Parathyroid adenoma (tissue), 2 donors: ENCODE results near the gene TGFBR2.
A peak's percentile ranks its signal among the peaks of the same experiment; 100 is the strongest.

Experiments used
- H2AFZ ChIP-seq: fragments of 300-600 bp; sonication (generic); one replicate; pipeline ENCODE4 v1.7.0; 2017; ENCODE audit warnings: antibody characterized with exemption, mild to moderate bottlenecking
- H3K27ac ChIP-seq: fragments of 300-600 bp; sonication (generic); one replicate; pipeline ENCODE4 v1.7.0; 2017
- H3K27me3 ChIP-seq: fragments of 300-600 bp; sonication (generic); one replicate; pipeline ENCODE4 v1.7.0; 2017; ENCODE audit warnings: low read length; ENCODE audit not compliant: control insufficient read depth, insufficient read depth
- H3K36me3 ChIP-seq: fragments of 300-600 bp; sonication (generic); one replicate; pipeline ENCODE4 v1.7.0; 2017; ENCODE audit warnings: low read length; ENCODE audit not compliant: control insufficient read depth, insufficient read depth
- H3K4me1 ChIP-seq: fragments of 300-600 bp; sonication (generic); one replicate; pipeline ENCODE4 v1.7.0; 2017; ENCODE audit warnings: control low read depth
- H3K4me2 ChIP-seq: fragments of 300-600 bp; sonication (generic); one replicate; pipeline ENCODE4 v1.7.0; 2017; ENCODE audit warnings: low read length
- H3K4me3 ChIP-seq: fragments of 300-600 bp; sonication (generic); one replicate; pipeline ENCODE4 v1.7.0; 2017; ENCODE audit warnings: low read depth, low read length
- H3K79me2 ChIP-seq: fragments of 300-600 bp; sonication (generic); one replicate; pipeline ENCODE4 v1.7.0; 2017; ENCODE audit warnings: control low read depth
- H3K9ac ChIP-seq: fragments of 300-600 bp; sonication (generic); one replicate; pipeline ENCODE4 v1.7.0; 2017; ENCODE audit warnings: mild to moderate bottlenecking
- H3K9me3 ChIP-seq: fragments of 300-600 bp; sonication (generic); one replicate; pipeline ENCODE4 v1.7.0; 2017; ENCODE audit warnings: low read length; ENCODE audit not compliant: control insufficient read depth
- TF ChIP-seq, protein P1 (sequence below): fragments of 300-600 bp; sonication (generic); IDR thresholded peaks from one replicate; pipeline ENCODE4 v1.7.0; 2017; ENCODE audit warnings: antibody characterized with exemption, mild to moderate bottlenecking
- donor health status: primary hyperparathyroidism.

The TGFBR2 gene

DNA sequence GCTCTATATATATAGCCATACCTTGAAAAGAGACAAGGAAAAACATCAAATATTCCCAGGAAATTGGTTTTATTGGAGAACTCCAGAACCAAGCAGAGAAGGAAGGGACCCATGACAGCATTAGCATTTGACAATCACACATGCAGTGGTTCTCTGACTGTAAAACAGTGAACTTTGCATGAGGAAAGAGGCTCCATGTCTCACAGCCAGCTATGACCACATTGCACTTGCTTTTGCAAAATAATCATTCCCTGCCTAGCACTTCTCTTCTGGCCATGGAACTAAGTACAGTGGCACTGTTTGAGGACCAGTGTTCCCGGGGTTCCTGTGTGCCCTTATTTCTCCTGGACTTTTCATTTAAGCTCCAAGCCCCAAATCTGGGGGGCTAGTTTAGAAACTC, 85.5 kb downstream of the TGFBR2 start:
- Histone ChIP-seq H3K36me3 (no peaks in the 10 kb centered on the region), H3K9ac (no peak overlapping the region)

DNA sequence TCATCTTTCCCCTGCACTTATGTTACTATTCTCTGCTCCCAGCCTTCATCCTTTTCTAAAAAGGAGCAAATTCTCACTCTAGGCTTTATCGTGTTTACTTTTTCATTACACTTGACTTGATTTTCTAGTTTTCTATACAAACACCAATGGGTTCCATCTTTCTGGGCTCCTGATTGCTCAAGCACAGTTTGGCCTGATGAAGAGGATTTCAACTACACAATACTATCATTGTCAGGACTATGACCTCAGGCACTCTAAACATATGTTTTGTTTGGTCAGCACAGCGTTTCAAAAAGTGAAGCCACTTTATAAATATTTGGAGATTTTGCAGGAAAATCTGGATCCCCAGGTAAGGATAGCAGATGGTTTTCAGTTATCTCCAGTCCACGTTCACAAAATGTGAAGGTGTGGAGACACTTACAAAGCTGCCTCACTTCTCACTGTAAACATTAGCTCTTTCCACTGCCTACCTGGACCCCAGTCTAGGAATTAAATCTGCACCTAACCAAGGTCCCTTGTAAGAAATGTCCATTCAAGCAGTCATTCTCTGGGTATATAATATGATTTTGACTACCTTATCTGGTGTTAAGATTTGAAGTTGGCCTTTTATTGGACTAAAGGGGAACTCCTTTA, 86.2 kb downstream of the TGFBR2 start:
- no peak overlapping the region for H3K9ac ChIP-seq
- H3K27ac ChIP-seq, result no peak overlapping the region
- H3K9me3 ChIP-seq, result no peaks in the 10 kb centered on the region
- peaks cover 9% of the 10 kb centered on the region for H3K4me1 ChIP-seq
- no peak overlapping the region for H3K4me3 ChIP-seq
- H2AFZ ChIP-seq, result no peak overlapping the region
- no peak overlapping the region for H3K4me2 ChIP-seq
- H3K36me3 ChIP-seq, result no peaks in the 10 kb centered on the region
- H3K27me3 ChIP-seq, result no peaks in the 10 kb centered on the region
- H3K79me2 ChIP-seq, result no peaks in the 10 kb centered on the region
- TF ChIP-seq, protein P1, sequence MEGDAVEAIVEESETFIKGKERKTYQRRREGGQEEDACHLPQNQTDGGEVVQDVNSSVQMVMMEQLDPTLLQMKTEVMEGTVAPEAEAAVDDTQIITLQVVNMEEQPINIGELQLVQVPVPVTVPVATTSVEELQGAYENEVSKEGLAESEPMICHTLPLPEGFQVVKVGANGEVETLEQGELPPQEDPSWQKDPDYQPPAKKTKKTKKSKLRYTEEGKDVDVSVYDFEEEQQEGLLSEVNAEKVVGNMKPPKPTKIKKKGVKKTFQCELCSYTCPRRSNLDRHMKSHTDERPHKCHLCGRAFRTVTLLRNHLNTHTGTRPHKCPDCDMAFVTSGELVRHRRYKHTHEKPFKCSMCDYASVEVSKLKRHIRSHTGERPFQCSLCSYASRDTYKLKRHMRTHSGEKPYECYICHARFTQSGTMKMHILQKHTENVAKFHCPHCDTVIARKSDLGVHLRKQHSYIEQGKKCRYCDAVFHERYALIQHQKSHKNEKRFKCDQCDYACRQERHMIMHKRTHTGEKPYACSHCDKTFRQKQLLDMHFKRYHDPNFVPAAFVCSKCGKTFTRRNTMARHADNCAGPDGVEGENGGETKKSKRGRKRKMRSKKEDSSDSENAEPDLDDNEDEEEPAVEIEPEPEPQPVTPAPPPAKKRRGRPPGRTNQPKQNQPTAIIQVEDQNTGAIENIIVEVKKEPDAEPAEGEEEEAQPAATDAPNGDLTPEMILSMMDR, result no peak

More for the DNA sequence above, 85.5 kb downstream of the TGFBR2 start:
- TF ChIP-seq, protein P1, result no peak
- no peaks in the 10 kb centered on the region for H3K9me3 ChIP-seq
- no peaks in the 10 kb centered on the region for H3K27me3 ChIP-seq
- H2AFZ ChIP-seq, result no peak overlapping the region
- no peak overlapping the region for H3K4me3 ChIP-seq
- no peaks in the 10 kb centered on the region for H3K79me2 ChIP-seq
- no peak overlapping the region for H3K4me2 ChIP-seq
- H3K27ac ChIP-seq, result no peak overlapping the region
- H3K4me1 ChIP-seq, result peaks cover 9% of the 10 kb centered on the region

DNA sequence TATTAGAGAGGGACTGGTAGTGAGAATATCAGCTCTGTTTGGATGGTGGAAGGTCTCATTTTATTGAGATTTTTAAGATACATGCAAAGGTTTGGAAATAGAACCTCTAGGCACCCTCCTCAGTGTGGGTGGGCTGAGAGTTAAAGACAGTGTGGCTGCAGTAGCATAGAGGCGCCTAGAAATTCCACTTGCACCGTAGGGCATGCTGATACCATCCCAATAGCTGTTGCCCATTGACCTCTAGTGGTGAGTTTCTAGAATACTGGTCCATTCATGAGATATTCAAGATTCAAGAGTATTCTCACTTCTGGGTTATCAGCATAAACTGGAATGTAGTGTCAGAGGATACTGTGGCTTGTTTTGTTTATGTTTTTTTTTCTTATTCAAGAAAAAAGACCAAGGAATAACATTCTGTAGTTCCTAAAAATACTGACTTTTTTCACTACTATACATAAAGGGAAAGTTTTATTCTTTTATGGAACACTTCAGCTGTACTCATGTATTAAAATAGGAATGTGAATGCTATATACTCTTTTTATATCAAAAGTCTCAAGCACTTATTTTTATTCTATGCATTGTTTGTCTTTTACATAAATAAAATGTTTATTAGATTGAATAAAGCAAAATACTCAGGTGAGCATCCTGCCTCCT, 87.2 kb downstream of the TGFBR2 start:
- peaks cover 9% of the 10 kb centered on the region for H3K4me1 ChIP-seq
- no peaks in the 10 kb centered on the region for H3K27me3 ChIP-seq
- no peaks in the 10 kb centered on the region for H3K79me2 ChIP-seq
- no peaks in the 10 kb centered on the region for H3K9me3 ChIP-seq
- no peaks in the 10 kb centered on the region for H3K36me3 ChIP-seq
- H3K27ac ChIP-seq, result no peak overlapping the region
- no peak overlapping the region for H3K9ac ChIP-seq
- no peak overlapping the region for H3K4me3 ChIP-seq
- no peak overlapping the region for H2AFZ ChIP-seq
- TF ChIP-seq, protein P1, result peak; percentile 74
- H3K4me2 ChIP-seq, result no peak overlapping the region

DNA sequence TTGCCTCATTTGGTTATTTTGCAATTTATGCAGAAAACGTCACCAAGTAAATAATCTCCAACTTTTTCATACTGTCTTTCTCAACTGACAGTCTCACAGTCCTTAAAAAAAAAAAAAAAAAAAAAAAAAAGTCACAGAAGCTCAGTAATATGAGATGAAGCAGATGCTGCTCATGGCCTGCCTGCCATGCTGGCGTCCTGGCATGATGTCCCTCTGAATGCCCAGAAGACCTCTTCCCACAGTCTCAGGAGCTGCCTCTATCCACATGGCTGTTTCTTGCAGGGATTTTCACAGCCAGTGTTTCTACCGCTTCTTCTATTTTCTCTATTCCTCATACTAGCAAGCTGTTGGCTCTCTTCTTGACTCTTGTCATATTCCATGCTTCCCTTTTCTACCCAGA, 87.7 kb downstream of the TGFBR2 start:
- no peak overlapping the region for H3K27ac ChIP-seq
- H3K4me2 ChIP-seq, result no peak overlapping the region
- H3K9me3 ChIP-seq, result no peaks in the 10 kb centered on the region
- H3K79me2 ChIP-seq, result no peaks in the 10 kb centered on the region
- H3K4me3 ChIP-seq, result no peak overlapping the region
- H2AFZ ChIP-seq, result no peak overlapping the region
- H3K9ac ChIP-seq, result no peak overlapping the region
- H3K36me3 ChIP-seq, result no peaks in the 10 kb centered on the region
- H3K4me1 ChIP-seq, result peaks cover 7% of the 10 kb centered on the region
- no peaks in the 10 kb centered on the region for H3K27me3 ChIP-seq
- TF ChIP-seq, protein P1, result no peak

DNA sequence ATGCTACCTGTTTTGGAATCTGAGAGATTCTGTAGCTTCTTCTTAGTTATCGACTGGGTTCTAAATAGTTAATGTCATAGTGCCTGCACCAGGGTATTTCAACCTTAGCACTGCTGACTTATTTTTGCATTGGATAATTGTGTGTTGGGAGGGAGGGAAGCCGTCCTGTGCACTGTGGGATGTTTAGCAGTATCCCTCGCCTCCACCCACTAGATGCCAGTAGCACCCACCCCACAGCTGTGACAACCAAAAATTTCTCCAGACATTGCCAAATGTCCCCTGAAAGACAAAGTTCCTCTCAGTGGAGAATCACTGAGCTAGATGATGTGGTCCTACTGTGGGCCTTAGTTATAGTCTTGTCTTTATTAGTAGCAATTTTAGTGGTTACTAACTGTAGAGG, 88.3 kb downstream of the TGFBR2 start:
- Histone ChIP-seq H3K79me2 (no peaks in the 10 kb centered on the region), H3K4me3 (no peak overlapping the region), H3K9ac (no peak overlapping the region), H3K4me1 (peaks cover 3% of the 10 kb centered on the region), H3K27ac (no peak overlapping the region), H3K27me3 (no peaks in the 10 kb centered on the region), H3K36me3 (no peaks in the 10 kb centered on the region), H2AFZ (no peak overlapping the region), H3K9me3 (no peaks in the 10 kb centered on the region), H3K4me2 (no peak overlapping the region)
- TF ChIP-seq, protein P1, result no peak
